ENCODE data around the gene MID1IP1. TPM values are rescaled to one million over a fixed set of nuclear protein-coding genes. Genes with fewer than 3 reads are reported as not detected.

Gene MID1IP1
- total RNA-seq, 2 experiments from 2014 or later: 60.8 to 62.0 TPM

DNA sequence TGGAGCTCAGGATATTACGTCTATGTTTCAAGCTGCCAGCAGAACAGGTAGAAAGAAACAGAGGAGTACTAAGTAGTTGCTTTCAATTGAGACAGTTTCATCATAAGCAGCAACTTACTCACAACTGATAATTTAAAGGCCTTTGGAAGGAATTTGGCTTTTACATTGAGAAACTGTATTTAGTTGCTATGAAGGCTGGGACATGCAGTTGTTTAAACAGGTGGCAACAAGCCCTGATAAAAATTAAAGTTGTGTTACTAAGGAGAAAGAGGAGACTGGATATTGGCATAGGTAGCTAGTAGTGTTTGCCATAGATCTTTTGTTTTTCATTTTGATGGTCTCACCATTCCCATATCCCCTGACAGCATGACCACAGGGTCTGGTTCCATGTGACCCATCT is 18.4 kb downstream of the MID1IP1 start:
- Mint-ChIP-seq H3K27ac (no peak overlapping the region), H3K27me3 (no peaks in the 10 kb centered on the region), H3K36me3 (ENCODE audit: low read depth) (peaks cover 6% of the 10 kb centered on the region), H3K4me1 (peaks cover under 1% of the 10 kb centered on the region), H3K4me3 (no peak overlapping the region), H3K9me3 (no peaks in the 10 kb centered on the region)
- ChIA-PET CTCF (no interaction called here), POLR2A (no interaction called here)
- no peak for DNase-seq

DNA sequence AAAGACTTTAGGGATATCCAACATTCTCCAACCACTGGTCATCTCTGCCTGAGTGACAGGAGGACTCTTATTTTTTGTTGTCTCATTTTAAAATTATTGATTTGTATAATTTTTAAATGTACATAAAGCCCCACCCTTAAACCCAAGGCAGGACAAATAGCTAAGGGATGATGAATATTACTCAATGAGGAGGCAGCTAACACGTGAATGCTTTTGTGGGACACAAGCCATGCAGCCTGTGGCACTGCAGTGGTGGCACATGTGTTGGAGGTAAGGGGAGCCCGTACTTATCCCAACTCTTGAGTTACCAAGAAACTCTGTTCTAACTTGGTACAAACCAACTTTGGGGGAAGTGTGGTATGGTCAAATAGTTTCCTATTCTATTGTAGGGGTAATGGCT is 19.5 kb downstream of the MID1IP1 start:
- CTCF ChIA-PET: no interaction called here
- Mint-ChIP-seq H3K36me3 (ENCODE audit: low read depth) (peaks cover 4% of the 10 kb centered on the region), H3K9me3 (peaks cover 3% of the 10 kb centered on the region), H3K4me3 (no peak overlapping the region), H3K27me3 (no peaks in the 10 kb centered on the region), H3K27ac (no peak overlapping the region), H3K4me1 (no peaks in the 10 kb centered on the region)
- POLR2A ChIA-PET: no interaction called here
- no peak for DNase-seq

DNA sequence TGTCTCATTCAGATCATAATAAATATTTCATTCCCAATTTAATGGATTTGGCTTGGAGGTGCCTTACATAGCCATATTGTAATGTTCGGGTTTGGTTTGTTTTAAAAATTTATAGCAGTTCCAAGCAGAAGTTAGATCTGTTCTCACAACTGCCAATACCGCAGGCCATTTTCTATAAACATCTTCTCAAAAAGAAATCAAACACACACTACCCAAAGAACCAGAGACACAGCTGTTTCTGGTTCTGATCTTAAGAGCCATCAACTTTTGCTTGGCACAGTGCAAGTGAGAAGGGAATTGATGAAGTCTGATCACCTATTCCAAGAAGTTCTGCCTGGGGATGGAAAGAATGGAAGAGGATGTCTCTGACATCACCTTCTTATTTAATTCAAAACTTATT is 22.9 kb downstream of the MID1IP1 start:
- H3K36me3 Mint-ChIP-seq (ENCODE audit: low read depth): no peaks in the 10 kb centered on the region
- H3K27ac Mint-ChIP-seq: no peak overlapping the region
- H3K27me3 Mint-ChIP-seq: no peaks in the 10 kb centered on the region
- ChIA-PET CTCF (no interaction called here), POLR2A (no interaction called here)
- H3K4me3 Mint-ChIP-seq: no peak overlapping the region
- no peaks in the 10 kb centered on the region for H3K4me1 Mint-ChIP-seq
- H3K9me3 Mint-ChIP-seq: peaks cover 3% of the 10 kb centered on the region
- DNase-seq: no peak

DNA sequence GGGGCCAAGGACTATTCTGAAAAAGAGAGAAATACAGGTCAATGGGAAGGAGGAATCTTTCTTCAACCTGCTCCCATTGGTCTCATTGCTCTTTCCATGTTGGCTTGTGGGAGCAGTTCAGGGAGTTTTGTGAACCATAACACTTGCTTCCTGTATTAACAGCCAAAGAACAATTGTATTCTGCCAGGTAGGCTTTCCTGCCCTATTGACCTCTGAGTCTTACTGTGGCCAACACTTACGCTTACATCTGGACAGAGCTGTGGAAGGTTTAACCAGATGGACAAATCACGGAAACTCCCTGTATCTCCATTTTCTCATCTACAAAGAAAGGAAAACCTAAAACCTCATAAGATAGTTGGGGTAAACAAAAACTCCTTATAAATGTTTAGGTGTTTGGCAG is 30.7 kb downstream of the MID1IP1 start:
- H3K4me3 Mint-ChIP-seq: no peak overlapping the region
- DNase-seq: no peak
- ChIA-PET CTCF (no interaction called here), POLR2A (no interaction called here)
- H3K9me3 Mint-ChIP-seq: no peaks in the 10 kb centered on the region
- H3K27me3 Mint-ChIP-seq: no peaks in the 10 kb centered on the region
- no peak overlapping the region for H3K27ac Mint-ChIP-seq
- H3K4me1 Mint-ChIP-seq: peaks cover 2% of the 10 kb centered on the region
- no peaks in the 10 kb centered on the region for H3K36me3 Mint-ChIP-seq (ENCODE audit: low read depth)

GRCh38 chrX:38837389-38837788 is 36.1 kb downstream of the MID1IP1 start:
- H3K4me1 Mint-ChIP-seq: peaks cover 2% of the 10 kb centered on the region
- ChIA-PET POLR2A (no interaction called here), CTCF (no interaction called here)
- H3K27me3 Mint-ChIP-seq: no peaks in the 10 kb centered on the region
- DNase-seq: no peak
- no peaks in the 10 kb centered on the region for H3K36me3 Mint-ChIP-seq (ENCODE audit: low read depth)
- no peak overlapping the region for H3K4me3 Mint-ChIP-seq
- no peak overlapping the region for H3K27ac Mint-ChIP-seq
- H3K9me3 Mint-ChIP-seq: no peaks in the 10 kb centered on the region

GRCh38 chrX:38839277-38839676 is 38.0 kb downstream of the MID1IP1 start:
- H3K27me3 Mint-ChIP-seq: no peaks in the 10 kb centered on the region
- no peak overlapping the region for H3K27ac Mint-ChIP-seq
- DNase-seq: no peak
- H3K4me3 Mint-ChIP-seq: no peak overlapping the region
- no peaks in the 10 kb centered on the region for H3K36me3 Mint-ChIP-seq (ENCODE audit: low read depth)
- H3K9me3 Mint-ChIP-seq: no peaks in the 10 kb centered on the region
- CTCF ChIA-PET: no interaction called here
- POLR2A ChIA-PET: no interaction called here
- H3K4me1 Mint-ChIP-seq: no peaks in the 10 kb centered on the region

- Mint-ChIP-seq H3K36me3 (ENCODE audit: low read depth) (no peaks in the 10 kb centered on the region), H3K27ac (no peak overlapping the region), H3K4me1 (no peaks in the 10 kb centered on the region), H3K4me3 (no peak overlapping the region), H3K9me3 (no peaks in the 10 kb centered on the region), H3K27me3 (no peaks in the 10 kb centered on the region)
- no peak for DNase-seq
- ChIA-PET POLR2A (no interaction called here), CTCF (no interaction called here)
Measured at GRCh38 chrX:38839944-38840343, 38.7 kb downstream of the MID1IP1 start.

DNA sequence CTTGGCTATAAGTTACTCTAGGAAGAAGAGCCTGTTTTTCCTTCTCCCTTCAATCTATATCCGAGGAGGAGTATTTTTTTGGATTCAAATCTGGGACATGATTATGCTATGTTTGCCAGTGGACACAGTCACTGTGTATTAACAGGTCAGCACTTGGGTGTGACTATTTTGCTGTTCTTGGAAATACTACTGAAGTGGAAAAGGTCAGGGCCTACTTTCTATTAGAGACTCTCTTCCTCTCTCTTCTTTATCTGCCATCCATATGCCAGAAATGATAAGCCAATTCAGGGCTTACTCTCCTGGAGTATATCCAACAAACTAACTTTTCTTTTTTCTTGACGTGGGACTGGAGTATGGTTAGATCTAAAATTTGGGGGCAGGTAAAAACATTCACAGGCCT is 40.5 kb downstream of the MID1IP1 start:
- Mint-ChIP-seq H3K4me1 (peaks cover 9% of the 10 kb centered on the region), H3K27ac (no peak overlapping the region), H3K4me3 (no peak overlapping the region), H3K27me3 (no peaks in the 10 kb centered on the region), H3K36me3 (ENCODE audit: low read depth) (no peaks in the 10 kb centered on the region), H3K9me3 (no peaks in the 10 kb centered on the region)
- no peak for DNase-seq
- CTCF ChIA-PET: no interaction called here
- POLR2A ChIA-PET: no interaction called here

DNA sequence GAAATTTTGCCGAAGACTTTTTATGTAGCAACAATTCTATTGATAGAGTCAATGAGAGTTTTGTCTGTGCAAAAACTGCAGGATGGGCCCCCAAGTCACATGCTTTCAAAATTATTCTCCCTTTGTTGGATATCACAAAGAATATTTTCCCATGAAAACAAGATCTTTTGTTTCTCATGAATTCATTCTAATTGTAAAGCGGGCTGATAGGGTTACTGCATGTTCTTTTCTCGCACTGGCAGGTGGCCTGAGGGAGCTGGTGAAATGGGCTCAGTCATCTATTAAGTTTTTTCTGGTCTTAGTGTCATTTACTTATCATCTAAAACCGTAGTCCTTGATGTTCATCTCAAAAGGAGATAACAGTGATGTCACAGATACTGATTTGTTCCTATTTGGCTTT is 44.2 kb downstream of the MID1IP1 start:
- Mint-ChIP-seq H3K27me3 (no peaks in the 10 kb centered on the region), H3K4me1 (peaks cover 9% of the 10 kb centered on the region)

DNA sequence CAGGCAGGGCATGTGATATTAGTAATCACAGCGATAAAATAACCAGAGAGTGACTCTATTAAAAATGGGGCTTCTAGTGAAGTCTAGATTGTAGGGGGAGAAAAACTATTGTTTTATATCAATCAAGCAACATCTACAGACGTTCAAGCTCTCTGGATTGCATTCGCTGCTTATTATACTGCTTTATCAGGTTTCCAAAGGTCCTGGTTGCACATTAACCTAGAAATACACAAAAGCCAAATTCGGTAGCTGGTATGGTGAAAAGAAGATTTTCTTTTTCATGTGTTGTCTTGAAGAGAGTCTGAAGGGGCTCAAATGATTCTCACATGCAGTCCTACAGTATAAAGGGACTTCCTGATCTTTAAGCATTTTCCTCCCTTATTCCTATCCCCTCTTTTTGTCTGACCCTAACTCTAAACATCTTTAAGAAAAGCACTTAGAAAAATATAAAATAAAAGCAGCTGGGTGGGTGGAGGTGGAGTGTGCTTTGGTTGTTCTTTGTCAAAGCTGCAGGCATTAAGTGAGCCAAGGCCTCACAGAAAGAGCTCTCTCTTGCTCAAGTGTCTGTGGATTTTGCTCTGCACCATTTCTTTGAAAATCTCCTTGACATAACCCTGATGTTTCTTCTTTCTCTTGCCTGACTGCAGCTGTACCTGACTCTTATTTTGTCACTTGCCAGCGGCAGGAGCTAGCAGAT is 46.1 kb downstream of the MID1IP1 start:
- Mint-ChIP-seq H3K27me3 (no peaks in the 10 kb centered on the region), H3K36me3 (ENCODE audit: low read depth) (no peaks in the 10 kb centered on the region), H3K4me3 (no peak overlapping the region), H3K4me1 (peaks cover 9% of the 10 kb centered on the region), H3K9me3 (no peaks in the 10 kb centered on the region), H3K27ac (no peak overlapping the region)
- POLR2A ChIA-PET: no interaction called here
- CTCF ChIA-PET: no interaction called here
- DNase-seq: no peak

More for the DNA sequence above, 44.2 kb downstream of the MID1IP1 start:
- no peaks in the 10 kb centered on the region for H3K36me3 Mint-ChIP-seq (ENCODE audit: low read depth)
- POLR2A ChIA-PET: no interaction called here
- CTCF ChIA-PET: no interaction called here
- DNase-seq: no peak
- H3K27ac Mint-ChIP-seq: no peak overlapping the region
- H3K9me3 Mint-ChIP-seq: no peaks in the 10 kb centered on the region
- H3K4me3 Mint-ChIP-seq: no peak overlapping the region

DNA sequence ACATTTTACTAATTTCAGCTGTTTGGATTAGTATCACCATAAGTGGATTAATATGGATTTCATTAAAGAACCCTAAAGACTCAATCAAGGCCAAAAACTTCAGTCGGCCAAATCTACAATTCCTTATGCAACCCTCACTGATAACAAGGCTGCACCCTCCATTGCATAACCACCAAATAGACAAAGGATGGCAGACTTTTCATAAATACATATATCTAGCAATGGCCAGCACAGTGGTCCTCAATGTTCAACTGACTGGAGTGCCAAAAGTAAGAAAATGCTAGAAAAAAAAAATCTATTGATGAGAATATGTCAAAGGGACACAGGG is 46.6 kb downstream of the MID1IP1 start:
- POLR2A ChIA-PET: no interaction called here
- Mint-ChIP-seq H3K4me3 (no peak overlapping the region), H3K36me3 (ENCODE audit: low read depth) (no peaks in the 10 kb centered on the region), H3K27ac (no peak overlapping the region), H3K4me1 (peaks cover 9% of the 10 kb centered on the region), H3K27me3 (no peaks in the 10 kb centered on the region), H3K9me3 (no peaks in the 10 kb centered on the region)
- CTCF ChIA-PET: no interaction called here
- DNase-seq: no peak

DNA sequence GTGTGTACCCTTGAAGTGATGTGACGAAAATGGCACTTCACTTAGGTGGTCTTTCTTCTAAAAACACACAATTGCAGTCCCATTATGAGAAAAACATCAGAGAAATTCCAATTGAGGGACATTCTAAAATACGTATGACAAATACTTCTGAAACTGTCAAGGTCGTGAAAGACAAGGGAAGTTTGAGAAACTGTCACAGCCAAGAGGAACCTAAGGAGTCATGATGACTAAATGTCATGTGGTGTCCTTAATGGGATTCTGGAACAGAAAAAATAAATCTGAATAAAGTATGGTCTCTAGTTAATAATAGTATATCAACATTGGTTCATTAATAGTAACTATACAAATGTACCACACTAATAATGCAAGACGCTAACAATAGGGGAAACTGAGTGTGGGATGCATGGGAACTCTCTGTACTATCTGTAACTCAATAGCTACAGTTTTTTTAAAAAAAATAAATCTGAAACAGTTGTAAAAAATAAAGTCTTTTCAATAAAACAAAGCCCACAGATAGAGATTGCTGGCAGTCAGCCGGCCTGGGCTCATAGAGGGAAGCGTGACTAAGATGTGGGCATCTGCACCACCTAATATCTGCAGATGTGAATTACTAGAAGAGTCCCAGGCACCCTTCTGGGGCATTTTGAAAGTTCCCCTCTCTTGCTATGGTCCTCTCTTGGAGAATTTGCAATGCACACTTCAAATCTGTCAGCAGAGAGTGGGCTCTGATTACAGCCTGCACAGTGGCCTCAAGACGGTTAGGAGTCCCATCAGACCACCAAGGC is 47.6 kb downstream of the MID1IP1 start:
- CTCF ChIA-PET: no interaction called here
- H3K4me1 Mint-ChIP-seq: peaks cover 9% of the 10 kb centered on the region
- no peaks in the 10 kb centered on the region for H3K36me3 Mint-ChIP-seq (ENCODE audit: low read depth)
- no peaks in the 10 kb centered on the region for H3K27me3 Mint-ChIP-seq
- H3K9me3 Mint-ChIP-seq: no peaks in the 10 kb centered on the region
- POLR2A ChIA-PET: no interaction called here
- no peak overlapping the region for H3K27ac Mint-ChIP-seq
- H3K4me3 Mint-ChIP-seq: no peak overlapping the region
- no peak for DNase-seq

DNA sequence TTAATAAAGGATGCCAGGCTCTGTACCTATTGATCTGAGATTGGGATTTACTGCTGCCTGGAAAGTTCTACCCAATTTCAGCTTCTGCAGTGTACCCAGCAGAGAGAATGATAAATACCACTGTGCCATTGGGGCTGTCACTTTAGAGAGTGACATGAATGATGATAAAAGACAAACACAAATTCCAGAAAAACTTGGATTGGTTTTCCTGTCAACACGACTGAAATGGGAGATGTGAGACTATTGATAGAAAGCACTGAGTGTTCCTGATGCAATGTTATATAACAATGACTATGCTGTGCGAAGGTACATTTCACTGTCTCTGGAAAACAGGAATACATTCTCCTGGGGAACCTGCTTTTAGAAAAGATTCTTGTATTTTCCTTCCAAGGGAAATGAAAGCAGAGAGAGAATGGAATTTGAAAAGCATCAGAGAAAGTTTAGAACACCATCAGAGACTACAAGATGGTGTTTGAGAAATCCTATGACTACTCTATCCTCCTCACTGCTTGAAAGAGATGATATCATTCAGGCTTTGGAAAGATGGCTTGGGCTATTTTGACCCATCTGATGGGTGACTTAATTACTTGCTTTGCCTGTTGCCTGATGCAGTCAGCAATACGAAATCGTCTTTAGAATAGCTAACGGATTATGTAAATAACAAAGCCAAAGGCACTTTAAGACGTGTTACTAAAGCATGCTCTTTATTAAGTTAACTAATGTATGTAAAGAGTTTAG is 49.7 kb downstream of the MID1IP1 start:
- CTCF ChIA-PET: no interaction called here
- DNase-seq: no peak
- Mint-ChIP-seq H3K4me1 (peaks cover 7% of the 10 kb centered on the region), H3K4me3 (no peak overlapping the region), H3K27me3 (no peaks in the 10 kb centered on the region), H3K9me3 (no peaks in the 10 kb centered on the region), H3K27ac (no peak overlapping the region), H3K36me3 (ENCODE audit: low read depth) (no peaks in the 10 kb centered on the region)
- POLR2A ChIA-PET: no interaction called here

Measured in activated CD4-positive, alpha-beta T cell treated with anti-CD3 and anti-CD28 coated beads, Interleukin-2, amount 10 ng/mL, durations not matched to agents 7 days and 5 days (primary cell).